Neural crest cell (in vitro differentiated cells): ENCODE measurements around the gene TNKS2. TPM values are rescaled to one million over a fixed set of nuclear protein-coding genes. Genes with fewer than 3 reads are reported as not detected.
"Not testable (repeated sequence)": the region's sequence is repeated elsewhere in the genome, so short reads cannot be mapped to it uniquely, and the experiment has no call there.

ENCODE experiments used
- DNase-seq: peaks from one replicate; pipeline ENCODE4 v3.0.0; 2021; ENCODE audit warnings: low read depth, mixed read lengths, low spot score
- H3K27ac Mint-ChIP-seq: one replicate; pipeline ENCODE4 v1.8.0; 2021; ENCODE audit warnings: mild to moderate bottlenecking, mixed read lengths; ENCODE audit not compliant: unreplicated experiment
- H3K27me3 Mint-ChIP-seq: 2 replicates; pipeline ENCODE4 v1.8.0; 2021; ENCODE audit warnings: low read depth, mild to moderate bottlenecking, mixed read lengths
- H3K36me3 Mint-ChIP-seq: 2 replicates; pipeline ENCODE4 v1.8.0; 2021; ENCODE audit warnings: low read depth, mild to moderate bottlenecking, mixed read lengths
- H3K4me1 Mint-ChIP-seq: 2 replicates; pipeline ENCODE4 v1.8.0; 2021; ENCODE audit warnings: mixed read lengths
- H3K4me3 Mint-ChIP-seq: one replicate; pipeline ENCODE4 v1.8.0; 2021; ENCODE audit warnings: mild to moderate bottlenecking, mixed read lengths
- H3K9me3 Mint-ChIP-seq: 2 replicates; pipeline ENCODE4 v1.8.0; 2021; ENCODE audit warnings: mixed read lengths
- CTCF ChIP-seq: fragments of 200-600 bp; sonication (generic); conservative IDR thresholded peaks from 2 replicates; pipeline ENCODE4 v1.5.0; 2021; ENCODE audit warnings: antibody characterized with exemption, mild to moderate bottlenecking
- total RNA-seq: library from RNA; stranded (reverse); gene quantifications from 2 replicates; pipeline ENCODE4 v1.2.1, GENCODE V29; 2021

Gene TNKS2
- total RNA-seq, 1 donor from 2014 or later = 44.5 TPM

- no peak for TF ChIP-seq CTCF
- no peaks in the 10 kb centered on the region for H3K9me3 Mint-ChIP-seq
- H3K36me3 Mint-ChIP-seq = peaks cover 13% of the 10 kb centered on the region
- peaks cover 55% of the 10 kb centered on the region for H3K4me1 Mint-ChIP-seq
- DNase-seq = no peak
- no peaks in the 10 kb centered on the region for H3K27me3 Mint-ChIP-seq
- peak overlapping the region; percentile 97 for H3K4me3 Mint-ChIP-seq
- H3K27ac Mint-ChIP-seq = no peak overlapping the region
These were observed 2.0 kb downstream of the TNKS2 start for GRCh38 chr10:91800182-91800581.

GRCh38 chr10:91800756-91801155, 2.5 kb downstream of the TNKS2 start:
- H3K36me3 Mint-ChIP-seq = peaks cover 16% of the 10 kb centered on the region
- H3K4me1 Mint-ChIP-seq = peaks cover 58% of the 10 kb centered on the region
- no peak for DNase-seq
- TF ChIP-seq CTCF = no peak
- H3K9me3 Mint-ChIP-seq = no peaks in the 10 kb centered on the region
- H3K27me3 Mint-ChIP-seq = no peaks in the 10 kb centered on the region
- peak overlapping the region; percentile 97 for H3K4me3 Mint-ChIP-seq
- H3K27ac Mint-ChIP-seq = no peak overlapping the region

GRCh38 chr10:91803386-91804125, 5.3 kb downstream of the TNKS2 start:
- no peak overlapping the region for H3K4me3 Mint-ChIP-seq
- no peaks in the 10 kb centered on the region for H3K9me3 Mint-ChIP-seq
- peaks cover 43% of the 10 kb centered on the region for H3K4me1 Mint-ChIP-seq
- H3K27ac Mint-ChIP-seq = no peak overlapping the region
- DNase-seq = no peak
- H3K36me3 Mint-ChIP-seq = peaks cover 26% of the 10 kb centered on the region
- H3K27me3 Mint-ChIP-seq = no peaks in the 10 kb centered on the region
- no peak for TF ChIP-seq CTCF

- H3K36me3 Mint-ChIP-seq = peaks cover 28% of the 10 kb centered on the region
- H3K27ac Mint-ChIP-seq = no peak overlapping the region
- no peak for TF ChIP-seq CTCF
- H3K9me3 Mint-ChIP-seq = no peaks in the 10 kb centered on the region
- peaks cover 40% of the 10 kb centered on the region for H3K4me1 Mint-ChIP-seq
- no peak for DNase-seq
- H3K4me3 Mint-ChIP-seq = no peak overlapping the region
- no peaks in the 10 kb centered on the region for H3K27me3 Mint-ChIP-seq
These were observed 5.9 kb downstream of the TNKS2 start for GRCh38 chr10:91804126-91804510.

- Mint-ChIP-seq H3K9me3 (no peaks in the 10 kb centered on the region), H3K4me3 (no peak overlapping the region), H3K36me3 (peaks cover 31% of the 10 kb centered on the region), H3K27me3 (no peaks in the 10 kb centered on the region), H3K27ac (no peak overlapping the region), H3K4me1 (peaks cover 29% of the 10 kb centered on the region)
- no peak for DNase-seq
- TF ChIP-seq CTCF = no peak
These were observed 7.0 kb downstream of the TNKS2 start for GRCh38 chr10:91805110-91805838.

- Mint-ChIP-seq H3K4me3 (peak overlapping the region; percentile 3), H3K4me1 (peaks cover 21% of the 10 kb centered on the region), H3K36me3 (peaks cover 30% of the 10 kb centered on the region)
- not testable (repeated sequence) for H3K27ac Mint-ChIP-seq, H3K9me3 Mint-ChIP-seq, H3K27me3 Mint-ChIP-seq, DNase-seq
These were observed 9.0 kb downstream of the TNKS2 start for GRCh38 chr10:91807264-91807663.
